ENCODE measurements around the gene DPEP2.
A peak's percentile ranks its signal among the peaks of the same experiment; 100 is the strongest.
"Not testable (repeated sequence)": the region's sequence is repeated elsewhere in the genome, so short reads cannot be mapped to it uniquely, and the experiment has no call there.

The DPEP2 gene

DNA sequence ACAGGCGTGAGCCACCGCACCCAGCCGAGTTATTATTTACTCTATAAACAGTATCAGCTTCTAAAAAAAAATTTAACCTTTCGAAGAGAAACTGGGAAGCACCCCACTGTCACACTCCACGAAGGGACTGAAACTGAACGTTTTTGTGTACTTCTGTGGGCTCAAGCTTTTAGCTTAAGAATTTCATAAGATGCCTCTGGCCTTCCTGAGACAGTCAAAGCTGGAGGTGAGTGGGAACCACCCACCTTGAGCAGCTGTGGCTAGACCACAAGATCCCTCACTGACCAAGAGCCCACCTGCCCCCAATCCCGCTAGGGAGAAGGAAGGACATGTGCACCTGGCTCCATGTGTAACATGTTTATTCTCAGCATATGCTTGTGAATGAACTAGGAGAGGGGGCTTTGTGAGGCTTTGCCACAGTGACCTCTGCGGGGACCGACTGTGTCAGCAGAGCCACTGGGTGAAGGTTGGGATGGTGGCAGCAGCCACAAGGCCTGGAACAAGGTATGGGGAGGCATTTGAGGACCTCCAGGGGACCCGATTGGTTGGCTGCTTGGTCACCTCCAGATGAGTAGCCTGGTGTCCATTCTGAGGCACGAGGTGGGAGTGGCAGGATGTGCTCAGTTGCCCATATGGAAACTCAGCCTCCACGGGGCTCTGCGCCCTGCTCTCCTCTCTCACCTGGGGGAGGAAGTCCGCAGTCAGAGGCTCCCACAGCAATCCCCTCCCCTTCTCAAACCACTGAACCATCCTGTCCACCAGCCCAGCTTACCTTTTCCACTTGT lies 23.8 kb downstream of the DPEP2 start:
- no peak overlapping the region for H3K4me3 Mint-ChIP-seq
- H3K9me3 Mint-ChIP-seq = no peaks in the 10 kb centered on the region
- peaks cover 11% of the 10 kb centered on the region for H3K27me3 Mint-ChIP-seq (ENCODE audit: low read depth)
- H3K4me1 Mint-ChIP-seq (ENCODE audit: low read depth) = no peaks in the 10 kb centered on the region
- H3K27ac Mint-ChIP-seq = no peak overlapping the region
- H3K36me3 Mint-ChIP-seq (ENCODE audit: low read depth) = no peaks in the 10 kb centered on the region

DNA sequence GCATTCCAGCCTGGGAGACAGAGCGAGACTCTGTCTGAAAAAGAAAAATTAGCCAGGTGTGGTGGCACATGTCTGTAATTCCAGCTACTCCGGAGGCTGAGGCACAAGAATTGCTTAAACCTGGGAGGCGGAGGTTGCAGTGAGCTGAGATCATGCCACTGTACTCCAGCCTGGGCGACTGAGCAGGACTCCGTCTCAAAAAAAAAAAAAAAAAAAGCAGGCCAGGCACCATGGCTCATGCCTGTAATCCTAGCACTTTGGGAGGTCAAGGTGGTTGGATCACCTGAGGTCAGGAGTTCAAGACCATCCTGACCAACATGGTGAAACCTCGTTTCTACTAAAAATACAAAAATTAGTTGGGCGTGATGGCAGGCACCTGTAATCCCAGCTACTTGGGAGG lies 27.0 kb downstream of the DPEP2 start:
- H3K27ac Mint-ChIP-seq; H3K4me1 Mint-ChIP-seq (ENCODE audit: low read depth); H3K36me3 Mint-ChIP-seq (ENCODE audit: low read depth); H3K27me3 Mint-ChIP-seq (ENCODE audit: low read depth); H3K9me3 Mint-ChIP-seq; H3K4me3 Mint-ChIP-seq: not testable (repeated sequence)

DNA sequence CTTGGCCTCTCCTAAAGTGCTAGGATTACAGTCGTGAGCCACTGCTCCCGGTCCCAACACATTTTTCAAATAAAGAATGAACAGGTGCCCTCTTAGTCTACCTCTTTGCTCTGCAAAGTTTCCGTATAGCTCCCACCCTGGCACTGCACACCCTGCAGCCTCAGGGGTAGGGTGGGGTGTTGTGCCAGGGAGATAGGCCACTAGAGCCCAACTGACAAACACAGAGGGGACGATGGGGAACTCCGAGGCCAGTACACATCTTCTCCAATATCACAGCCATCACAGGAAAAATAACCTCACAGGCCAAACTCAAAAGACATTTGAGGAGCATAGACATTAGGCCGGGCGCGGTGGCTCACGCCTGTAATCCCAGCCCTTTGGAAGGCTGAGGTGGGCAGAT lies 28.2 kb downstream of the DPEP2 start:
- H3K9me3 Mint-ChIP-seq = no peaks in the 10 kb centered on the region
- H3K4me1 Mint-ChIP-seq (ENCODE audit: low read depth) = peaks cover 20% of the 10 kb centered on the region
- no peaks in the 10 kb centered on the region for H3K36me3 Mint-ChIP-seq (ENCODE audit: low read depth)
- no peak overlapping the region for H3K27ac Mint-ChIP-seq
- H3K4me3 Mint-ChIP-seq = peak overlapping the region; percentile 33
- H3K27me3 Mint-ChIP-seq (ENCODE audit: low read depth) = peaks cover 6% of the 10 kb centered on the region

DNA sequence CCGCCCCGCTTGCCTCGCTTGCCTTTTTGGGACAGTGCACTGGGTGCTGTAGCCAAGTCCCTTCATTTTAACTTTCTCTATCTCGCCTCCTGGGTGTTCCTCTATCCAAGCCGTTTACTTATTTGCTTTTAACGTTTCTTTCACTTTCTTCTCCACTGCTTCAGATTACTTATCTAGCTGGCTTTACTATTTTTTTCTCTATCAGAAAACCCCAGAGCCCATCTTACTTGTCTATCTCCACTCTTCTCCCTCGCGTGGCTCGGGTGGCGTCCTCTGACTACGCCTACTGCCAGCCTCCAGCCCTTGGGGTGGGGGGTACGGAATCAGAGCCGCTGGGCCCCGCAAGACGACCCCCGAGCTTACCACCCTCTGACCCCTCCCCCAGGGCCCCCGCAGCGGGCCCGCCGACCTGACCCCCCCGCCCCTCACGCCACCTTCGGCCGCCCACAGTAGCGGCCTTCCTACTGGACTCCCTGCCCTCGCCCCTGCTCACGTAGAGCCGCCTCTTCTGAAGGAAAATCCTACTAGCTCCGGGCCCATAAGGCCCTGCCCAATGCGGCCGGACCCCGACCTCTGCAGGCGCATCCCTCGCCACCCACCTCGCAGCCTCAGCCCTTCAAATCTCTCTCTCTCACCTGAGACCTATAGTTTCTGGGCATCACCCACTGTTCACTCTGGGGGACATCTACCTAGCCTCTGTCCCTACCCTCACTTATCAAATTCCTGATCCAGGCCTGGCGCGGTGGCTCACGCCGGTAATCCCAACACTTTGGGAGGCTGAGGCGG lies 29.8 kb downstream of the DPEP2 start:
- no peaks in the 10 kb centered on the region for H3K27me3 Mint-ChIP-seq (ENCODE audit: low read depth)
- peaks cover 29% of the 10 kb centered on the region for H3K4me1 Mint-ChIP-seq (ENCODE audit: low read depth)
- H3K27ac Mint-ChIP-seq = peak overlapping the region; percentile 97
- H3K9me3 Mint-ChIP-seq = no peaks in the 10 kb centered on the region
- H3K4me3 Mint-ChIP-seq = peak overlapping the region; percentile 96
- no peaks in the 10 kb centered on the region for H3K36me3 Mint-ChIP-seq (ENCODE audit: low read depth)

DNA sequence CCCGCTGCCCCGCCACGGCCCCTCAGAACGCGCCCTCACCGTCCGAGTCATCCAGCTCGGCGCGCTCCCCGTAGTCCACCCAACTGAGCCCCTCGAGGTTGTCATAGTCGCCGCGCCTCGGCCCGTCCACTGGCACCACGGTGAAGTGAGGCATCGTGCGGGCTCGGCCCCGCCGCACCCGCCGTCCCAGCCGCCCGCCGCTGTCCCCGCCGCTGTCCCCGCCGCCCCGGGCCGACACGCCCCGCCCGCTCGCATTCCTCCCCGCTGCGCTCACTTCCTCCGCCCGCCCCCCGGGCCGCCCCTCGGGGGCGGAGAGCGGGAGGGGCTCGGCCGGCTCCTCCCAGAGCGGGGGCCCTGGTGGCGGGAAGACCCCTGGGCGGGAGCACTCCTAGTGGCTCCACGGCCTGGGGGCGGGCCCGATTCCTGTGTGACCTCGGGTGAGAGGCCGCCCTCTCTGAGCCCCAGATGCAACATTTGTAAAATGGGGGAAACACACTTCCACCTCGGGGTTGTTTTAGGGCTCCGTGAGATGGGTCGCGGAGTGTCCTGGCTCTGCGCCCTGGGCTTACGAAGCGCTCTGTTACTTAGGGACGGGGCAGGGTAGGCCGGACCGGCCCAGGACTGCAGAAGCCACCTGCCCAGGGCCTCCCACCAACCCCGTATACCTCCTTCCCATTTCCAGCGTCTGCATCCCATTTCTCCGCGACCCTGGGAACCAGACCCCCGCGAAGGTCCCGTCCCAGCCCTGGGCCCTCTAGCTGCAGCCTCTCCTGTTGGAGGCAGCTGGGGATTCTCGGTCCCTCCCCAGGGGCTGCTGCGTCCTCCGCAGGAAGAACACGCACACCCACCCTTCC lies 30.7 kb downstream of the DPEP2 start, which contains the start of gene SLC12A4:
SLC12A4 (minus strand) TSS at position 238 of the 854 bp plus-strand sequence; CDS start at position 154, 84 bp downstream.
- Mint-ChIP-seq H3K27ac (peak within 1 kb of the TSS; percentile 97), H3K36me3 (ENCODE audit: low read depth) (no peaks in the 10 kb centered on the region), H3K27me3 (ENCODE audit: low read depth) (no peaks in the 10 kb centered on the region), H3K9me3 (no peaks in the 10 kb centered on the region), H3K4me3 (peak within 1 kb of the TSS; percentile 96), H3K4me1 (ENCODE audit: low read depth) (peaks cover 29% of the 10 kb centered on the region)

DNA sequence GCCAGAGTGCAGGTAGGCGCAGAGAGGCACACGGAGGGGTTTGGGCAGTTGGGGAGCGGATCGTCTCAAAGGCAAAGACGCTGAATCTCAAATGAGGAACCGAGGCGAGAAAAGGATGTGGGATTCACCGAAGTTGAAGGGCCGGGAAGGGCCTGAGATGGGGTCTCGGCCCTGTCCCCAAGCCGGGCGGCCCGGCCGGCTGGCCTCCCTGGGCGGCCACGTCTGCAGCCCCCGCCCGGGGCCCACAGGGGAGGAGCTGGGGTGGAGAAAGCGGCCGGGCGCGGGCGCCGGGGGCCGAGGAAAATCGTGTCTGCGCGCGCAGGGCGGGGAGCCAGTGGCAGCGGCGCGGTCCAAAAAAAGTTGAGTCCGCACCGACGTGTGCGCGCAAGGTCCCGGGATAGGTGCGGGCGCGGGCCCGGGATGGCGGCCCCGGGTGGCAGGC lies 31.3 kb downstream of the DPEP2 start:
- peaks cover 29% of the 10 kb centered on the region for H3K4me1 Mint-ChIP-seq (ENCODE audit: low read depth)
- H3K27ac Mint-ChIP-seq = peak overlapping the region; percentile 91
- H3K27me3 Mint-ChIP-seq (ENCODE audit: low read depth) = no peaks in the 10 kb centered on the region
- peak overlapping the region; percentile 96 for H3K4me3 Mint-ChIP-seq
- H3K36me3 Mint-ChIP-seq (ENCODE audit: low read depth) = no peaks in the 10 kb centered on the region
- H3K9me3 Mint-ChIP-seq = no peaks in the 10 kb centered on the region

DNA sequence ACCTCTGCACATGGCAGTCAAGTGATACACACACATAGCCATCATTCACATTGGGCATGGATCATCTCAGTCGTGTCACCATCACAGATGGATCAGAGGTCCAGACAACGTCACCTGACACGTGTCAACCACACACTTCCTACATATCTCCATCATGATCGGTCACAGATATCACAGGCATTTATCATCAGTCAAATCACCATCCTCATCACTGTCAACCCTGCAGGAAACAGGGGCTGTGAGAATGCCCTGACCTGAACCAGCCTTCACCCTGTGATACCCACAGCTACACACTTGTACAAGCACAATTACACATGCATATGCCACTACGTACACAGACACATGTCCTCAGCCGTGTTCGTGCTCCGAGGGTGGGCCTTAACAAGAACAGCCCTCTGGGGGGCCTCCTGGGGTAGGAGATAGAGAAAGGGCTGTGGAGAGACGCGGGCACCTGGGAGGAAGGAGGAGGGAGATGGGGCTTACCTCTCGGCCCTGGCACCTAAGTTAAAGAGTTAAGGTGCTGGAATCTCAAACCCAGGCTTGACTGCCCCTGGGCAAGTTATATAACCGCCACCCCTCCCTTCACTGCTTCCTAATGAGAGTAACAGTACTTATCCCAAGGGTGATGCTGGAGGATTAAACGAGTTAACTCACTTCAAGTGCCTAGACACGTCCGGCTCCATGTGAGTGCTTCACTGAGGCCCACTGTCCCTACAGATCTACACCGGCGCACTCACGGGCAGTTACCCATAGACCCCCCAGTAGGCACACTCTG lies 31.9 kb downstream of the DPEP2 start:
- peak overlapping the region; percentile 95 for H3K4me3 Mint-ChIP-seq
- peaks cover 2% of the 10 kb centered on the region for H3K36me3 Mint-ChIP-seq (ENCODE audit: low read depth)
- H3K27ac Mint-ChIP-seq = peak overlapping the region; percentile 91
- H3K27me3 Mint-ChIP-seq (ENCODE audit: low read depth) = no peaks in the 10 kb centered on the region
- H3K9me3 Mint-ChIP-seq = no peaks in the 10 kb centered on the region
- peaks cover 29% of the 10 kb centered on the region for H3K4me1 Mint-ChIP-seq (ENCODE audit: low read depth)

DNA sequence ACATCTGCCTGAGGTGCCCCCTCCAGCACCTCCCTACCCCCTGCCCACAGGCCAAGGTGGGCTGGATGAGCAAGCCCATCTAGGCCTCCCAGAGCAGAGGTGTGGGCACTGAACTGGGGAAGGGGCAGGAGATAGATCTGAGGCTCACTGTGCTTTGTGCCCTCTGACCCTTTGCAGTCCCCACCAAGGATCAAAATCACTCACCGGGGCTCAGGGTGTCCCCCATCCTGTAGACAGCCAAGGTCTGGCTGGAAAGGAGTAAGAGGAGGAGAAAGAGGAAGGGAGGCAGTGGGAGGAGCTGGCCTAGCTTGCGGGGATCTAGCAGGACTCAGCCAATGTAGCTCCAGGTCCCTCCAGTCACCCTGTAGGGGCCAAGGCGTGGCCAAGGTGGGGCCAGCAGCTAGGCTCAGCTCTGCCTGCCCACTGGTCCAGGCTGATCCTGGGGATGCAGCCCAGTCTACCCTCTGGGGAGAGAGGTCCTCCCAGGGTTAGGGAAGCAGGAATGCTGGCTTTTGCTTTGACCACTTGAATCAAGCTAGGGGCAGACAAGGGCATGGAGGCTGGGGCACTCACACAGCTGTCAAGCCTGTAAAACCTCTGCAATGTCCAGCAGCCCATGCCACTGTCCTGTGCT lies 32.6 kb downstream of the DPEP2 start:
- Mint-ChIP-seq H3K27ac (peak overlapping the region; percentile 91), H3K9me3 (no peaks in the 10 kb centered on the region), H3K4me3 (peak overlapping the region; percentile 95), H3K4me1 (ENCODE audit: low read depth) (peaks cover 29% of the 10 kb centered on the region), H3K36me3 (ENCODE audit: low read depth) (peaks cover 2% of the 10 kb centered on the region), H3K27me3 (ENCODE audit: low read depth) (no peaks in the 10 kb centered on the region)

DNA sequence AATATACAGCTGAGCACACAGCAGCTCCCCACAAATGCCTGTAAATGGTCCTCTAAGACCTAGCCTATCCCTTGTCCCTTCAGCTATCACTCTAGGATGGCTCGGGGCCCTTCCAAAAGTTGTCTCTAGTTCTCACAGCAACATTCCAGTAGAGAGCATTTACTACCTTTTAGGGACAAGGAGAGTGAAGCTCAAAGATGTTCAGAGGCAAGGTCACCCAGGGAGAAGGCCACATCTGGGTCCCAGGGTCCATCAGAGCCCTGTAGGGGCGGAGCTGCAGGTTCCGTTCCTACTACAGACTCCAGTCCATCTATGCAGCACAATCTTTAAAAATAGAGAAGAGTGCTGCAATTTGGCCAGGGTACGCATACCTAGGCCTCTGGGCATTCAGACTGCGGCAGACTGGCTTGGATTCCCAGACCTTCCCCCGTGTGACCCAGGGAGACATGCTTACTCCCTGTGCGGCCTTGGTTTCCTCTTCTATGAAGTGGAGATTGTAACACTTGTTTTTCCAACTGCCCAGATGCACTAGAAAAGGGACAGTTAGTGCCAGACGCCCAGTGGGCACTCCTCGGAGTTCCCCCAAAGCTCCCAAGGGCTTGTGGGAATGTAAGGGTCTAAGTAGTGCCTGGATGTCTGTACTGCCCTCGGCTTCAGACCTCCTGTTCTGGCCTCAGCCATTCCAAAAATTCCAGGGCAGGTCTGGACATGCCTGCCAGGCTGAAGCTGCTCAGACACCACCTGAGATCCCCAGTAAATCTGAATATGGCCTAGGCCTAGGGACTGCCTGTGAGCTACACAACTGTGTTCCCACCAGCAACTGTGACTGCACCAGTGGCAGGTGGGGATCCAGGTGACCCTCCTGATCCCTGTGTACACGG lies 33.4 kb downstream of the DPEP2 start:
- no peaks in the 10 kb centered on the region for H3K9me3 Mint-ChIP-seq
- peaks cover 4% of the 10 kb centered on the region for H3K36me3 Mint-ChIP-seq (ENCODE audit: low read depth)
- H3K4me1 Mint-ChIP-seq (ENCODE audit: low read depth) = peaks cover 29% of the 10 kb centered on the region
- H3K4me3 Mint-ChIP-seq = peak overlapping the region; percentile 95
- no peaks in the 10 kb centered on the region for H3K27me3 Mint-ChIP-seq (ENCODE audit: low read depth)
- H3K27ac Mint-ChIP-seq = peak overlapping the region; percentile 31

DNA sequence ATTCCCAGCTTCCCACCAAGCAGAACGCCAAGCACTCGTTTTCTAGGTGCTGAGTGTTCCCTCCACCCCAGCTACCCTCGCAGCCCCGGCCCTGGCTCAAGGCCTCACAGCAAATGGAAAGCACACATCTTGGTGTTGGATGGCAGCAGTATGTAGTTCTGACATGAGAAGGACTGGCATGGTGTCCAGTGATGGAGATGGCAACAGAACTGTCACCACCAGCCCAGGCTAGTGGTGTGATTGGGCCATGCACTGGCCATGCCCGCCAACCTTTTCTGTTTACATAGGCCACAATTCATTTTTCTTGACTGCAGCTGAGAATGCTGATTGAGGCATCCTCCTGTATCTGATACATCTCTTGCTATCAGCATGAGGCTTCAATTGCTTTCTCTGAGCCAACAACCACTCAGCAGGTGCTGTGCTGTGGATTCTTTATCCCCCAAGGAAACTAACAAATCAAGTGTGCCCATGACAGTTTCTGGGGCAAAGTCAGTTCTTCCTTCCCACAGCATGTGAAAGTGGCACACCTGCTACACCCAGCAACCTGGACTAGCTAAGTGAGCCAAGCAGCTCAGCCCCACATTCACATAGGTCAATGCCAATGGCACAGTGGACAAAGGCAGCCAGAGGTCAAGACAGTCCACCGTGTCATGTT lies 34.7 kb downstream of the DPEP2 start:
- no peak overlapping the region for H3K4me3 Mint-ChIP-seq
- H3K27me3 Mint-ChIP-seq (ENCODE audit: low read depth) = no peaks in the 10 kb centered on the region
- H3K36me3 Mint-ChIP-seq (ENCODE audit: low read depth) = peaks cover 7% of the 10 kb centered on the region
- no peaks in the 10 kb centered on the region for H3K9me3 Mint-ChIP-seq
- peaks cover 26% of the 10 kb centered on the region for H3K4me1 Mint-ChIP-seq (ENCODE audit: low read depth)
- H3K27ac Mint-ChIP-seq = no peak overlapping the region

DNA sequence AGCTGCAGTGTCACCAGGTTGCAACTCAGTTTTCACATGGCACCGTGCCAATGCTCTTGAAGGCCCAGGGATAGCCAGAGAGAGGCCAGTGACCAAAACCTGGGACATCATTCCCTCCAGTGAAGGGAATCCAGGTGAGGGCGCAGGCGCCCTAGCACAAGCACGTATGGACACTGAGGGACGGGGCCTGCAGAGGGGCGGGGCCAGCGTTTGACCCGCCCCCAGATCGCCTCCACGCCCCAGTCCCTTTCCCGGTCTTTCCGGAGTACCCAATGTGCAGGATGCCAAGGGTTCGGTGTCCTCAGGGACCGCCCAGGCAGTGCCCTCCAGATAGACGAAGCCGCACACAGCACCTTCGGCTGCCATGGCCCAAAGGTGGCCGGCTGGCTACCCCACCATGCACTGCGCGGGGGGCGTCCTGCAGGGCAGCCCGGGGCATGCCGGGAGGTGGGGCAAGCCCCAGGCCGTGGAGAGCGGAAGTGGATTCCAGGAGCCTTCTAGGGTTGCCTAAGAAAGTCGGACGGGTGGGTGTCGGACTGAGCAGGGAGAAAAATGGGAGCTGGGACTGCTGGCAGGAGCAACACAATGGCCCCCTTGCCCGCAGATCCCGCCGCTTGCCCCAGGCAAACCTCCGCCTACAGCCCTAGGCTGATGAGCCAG lies 35.5 kb downstream of the DPEP2 start:
- Mint-ChIP-seq H3K4me3 (no peak overlapping the region), H3K9me3 (no peaks in the 10 kb centered on the region), H3K27ac (no peak overlapping the region), H3K36me3 (ENCODE audit: low read depth) (peaks cover 7% of the 10 kb centered on the region), H3K4me1 (ENCODE audit: low read depth) (peaks cover 23% of the 10 kb centered on the region), H3K27me3 (ENCODE audit: low read depth) (no peaks in the 10 kb centered on the region)

DNA sequence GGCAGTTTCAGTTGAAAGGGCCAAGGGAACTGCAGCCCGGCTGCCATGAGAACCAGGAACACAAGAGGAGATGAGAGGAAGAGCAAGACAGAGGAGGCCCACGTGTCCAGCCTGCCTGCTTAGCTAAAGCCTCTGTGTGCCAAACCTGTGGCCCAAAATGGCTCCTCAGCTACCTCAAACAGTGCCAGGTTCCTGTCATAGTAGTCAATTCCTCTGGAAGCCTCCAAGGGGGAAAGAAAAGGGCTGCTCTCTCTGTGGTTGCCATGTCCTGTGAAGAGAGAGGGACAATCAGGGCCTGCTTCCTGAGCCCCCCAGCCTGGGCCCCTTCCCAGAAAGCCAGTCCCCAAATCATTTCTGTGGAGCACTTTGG lies 36.0 kb downstream of the DPEP2 start:
- Mint-ChIP-seq H3K9me3 (no peaks in the 10 kb centered on the region), H3K27me3 (ENCODE audit: low read depth) (no peaks in the 10 kb centered on the region), H3K4me3 (no peak overlapping the region), H3K4me1 (ENCODE audit: low read depth) (peaks cover 23% of the 10 kb centered on the region), H3K36me3 (ENCODE audit: low read depth) (peaks cover 11% of the 10 kb centered on the region), H3K27ac (no peak overlapping the region)
